Left cardiac atrium (tissue), 4 donors: ENCODE measurements around the gene CD151. TPM values are rescaled to one million over a fixed set of nuclear protein-coding genes. Genes with fewer than 3 reads are reported as not detected.

ENCODE experiments used
- ATAC-seq, 2 donors: fragments of 200-7000 bp; cut with Tn5 transposase; one replicate each; pipeline ENCODE4 v1.9.1; 2020; ENCODE audit warnings: mild to moderate bottlenecking in 2 of 2, moderate library complexity in 2 of 2
- DNase-seq: peaks from one replicate; pipeline ENCODE4 v3.0.0-alpha.2; 2020
- intact Hi-C, 2 donors: fragments of 100-400 bp; cut with DNase I; formaldehyde crosslinking; loops; one replicate each; pipeline versions ENCODE4 v1.14.1 to v1.15.1; 2022 to 2023
- total RNA-seq, 2 donors: library from RNA; stranded (reverse); fragmentation: NEBNext Ultra II Directional; extraction: Animal tissue kit (Norgen Biotek cat#: 25700); gene quantifications; one replicate each; pipeline ENCODE4 v1.2.1, GENCODE V29; 2021
- donor health status: DM: no; HTN: yes; CAD: no.
- donor health status: DM: no; HTN: yes; CAD: no; lungs with severe emphysema.
- donor health status: DM: yes; HTN: yes; CAD: no.
- donor health status: Dilated cardiomyopathy.

The CD151 gene
- total RNA-seq, 2 donors from 2014 or later = 382 to 489 TPM

DNA sequence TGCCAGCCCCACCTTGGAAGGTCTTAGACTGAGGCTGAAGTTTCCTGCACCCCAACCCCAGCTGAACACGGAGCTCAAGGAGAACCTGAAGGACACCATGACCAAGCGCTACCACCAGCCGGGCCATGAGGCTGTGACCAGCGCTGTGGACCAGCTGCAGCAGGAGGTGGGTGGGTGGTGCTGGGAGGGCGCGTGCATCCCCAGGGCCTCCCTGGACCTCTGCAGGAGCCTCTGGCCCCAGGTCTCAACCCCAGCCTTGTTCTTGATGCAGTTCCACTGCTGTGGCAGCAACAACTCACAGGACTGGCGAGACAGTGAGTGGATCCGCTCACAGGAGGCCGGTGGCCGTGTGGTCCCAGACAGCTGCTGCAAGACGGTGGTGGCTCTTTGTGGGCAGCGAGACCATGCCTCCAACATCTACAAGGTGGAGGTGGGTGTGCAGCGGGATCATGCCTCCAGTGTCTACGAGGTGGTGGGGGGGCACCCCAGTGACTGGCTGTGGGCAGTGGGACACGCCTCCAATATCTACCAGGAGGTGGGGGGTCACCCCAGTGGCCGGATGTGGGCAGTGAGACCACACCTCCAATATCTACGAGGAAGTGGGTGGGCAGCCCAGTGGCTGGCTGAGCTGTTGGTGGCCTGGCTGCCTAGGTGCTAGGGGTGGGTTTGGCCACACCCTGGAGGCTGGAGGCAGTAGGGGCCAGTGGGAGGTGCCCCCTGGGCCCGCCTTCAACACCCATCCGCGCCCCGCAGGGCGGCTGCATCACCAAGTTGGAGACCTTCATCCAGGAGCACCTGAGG lies 4.6 kb downstream of the CD151 start:
- intact Hi-C loops = no loop called here
- DNase-seq = no peak
- ATAC-seq = no peak

DNA sequence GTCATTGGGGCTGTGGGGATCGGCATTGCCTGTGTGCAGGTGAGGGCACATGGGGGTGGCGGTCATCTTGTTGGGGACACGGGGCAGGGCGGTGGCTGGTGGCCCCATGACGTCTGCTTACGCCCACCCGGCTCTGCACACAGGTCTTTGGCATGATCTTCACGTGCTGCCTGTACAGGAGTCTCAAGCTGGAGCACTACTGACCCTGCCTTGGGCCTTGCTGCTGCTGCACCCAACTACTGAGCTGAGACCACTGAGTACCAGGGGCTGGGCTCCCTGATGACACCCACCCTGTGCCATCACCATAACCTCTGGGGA lies 5.2 kb downstream of the CD151 start:
- ATAC-seq (no peak), DNase-seq (no peak)
- intact Hi-C loops = no loop called here

DNA sequence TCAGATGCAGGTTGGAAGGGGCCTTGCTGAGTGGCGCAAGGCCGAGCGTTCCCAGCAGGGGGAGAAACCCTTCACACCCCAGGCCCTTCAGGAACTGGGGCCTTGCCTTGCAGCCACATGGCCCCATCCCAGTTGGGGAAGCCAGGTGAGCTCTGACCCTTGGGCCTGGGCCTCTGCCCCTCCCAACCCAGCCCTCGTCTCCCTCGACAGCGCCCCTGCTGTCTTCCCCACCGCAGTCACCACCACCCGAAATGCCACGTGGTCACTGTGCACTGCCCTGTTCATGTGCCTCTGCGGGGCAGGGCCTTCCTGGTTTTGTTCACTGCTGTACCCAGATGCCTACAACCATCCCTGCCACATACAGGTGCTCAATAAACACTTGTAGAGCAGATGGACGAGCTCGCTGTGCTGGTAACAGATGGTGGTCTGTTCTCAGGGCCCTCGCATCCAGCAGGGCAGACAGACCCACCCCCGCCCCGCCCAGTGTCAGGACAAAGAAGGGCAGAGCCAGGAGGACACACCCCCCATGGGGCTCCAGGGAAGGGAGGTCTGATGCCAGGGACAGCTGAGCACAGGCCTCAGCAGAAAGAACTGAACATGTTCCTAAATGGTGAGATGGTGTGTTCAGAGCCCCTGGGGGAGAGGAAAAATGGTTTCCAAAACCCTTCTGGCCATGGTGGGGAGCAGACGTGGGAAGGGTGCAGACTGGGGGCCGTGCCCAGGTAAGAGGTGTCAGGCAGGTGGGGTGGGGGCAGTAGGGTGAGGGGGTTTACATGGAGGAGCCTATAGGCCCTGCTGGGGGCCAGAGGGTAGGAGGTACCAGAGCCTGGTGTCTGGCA lies 5.9 kb downstream of the CD151 start:
- DNase-seq (no peak), ATAC-seq (no peak)
- intact Hi-C loops = no loop called here

DNA sequence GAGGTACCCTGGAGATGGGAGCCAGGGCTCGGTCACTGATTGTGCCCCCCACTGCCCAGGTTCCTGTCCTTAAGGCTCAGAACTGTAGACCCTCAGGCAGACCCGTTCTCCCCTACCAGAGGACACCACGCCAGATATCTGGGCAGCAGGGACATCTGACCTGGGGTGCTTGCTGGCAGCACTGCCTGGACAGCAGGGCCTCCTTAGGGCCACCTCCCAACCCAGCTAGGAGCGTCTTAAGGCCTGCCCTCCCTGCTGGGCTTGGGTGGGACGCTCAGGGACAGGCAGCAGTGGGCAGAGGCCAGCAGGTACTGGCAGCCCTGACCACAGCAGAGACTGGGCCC lies 6.5 kb downstream of the CD151 start:
- no peak for DNase-seq
- intact Hi-C loops = no loop called here
- ATAC-seq = no peak

DNA sequence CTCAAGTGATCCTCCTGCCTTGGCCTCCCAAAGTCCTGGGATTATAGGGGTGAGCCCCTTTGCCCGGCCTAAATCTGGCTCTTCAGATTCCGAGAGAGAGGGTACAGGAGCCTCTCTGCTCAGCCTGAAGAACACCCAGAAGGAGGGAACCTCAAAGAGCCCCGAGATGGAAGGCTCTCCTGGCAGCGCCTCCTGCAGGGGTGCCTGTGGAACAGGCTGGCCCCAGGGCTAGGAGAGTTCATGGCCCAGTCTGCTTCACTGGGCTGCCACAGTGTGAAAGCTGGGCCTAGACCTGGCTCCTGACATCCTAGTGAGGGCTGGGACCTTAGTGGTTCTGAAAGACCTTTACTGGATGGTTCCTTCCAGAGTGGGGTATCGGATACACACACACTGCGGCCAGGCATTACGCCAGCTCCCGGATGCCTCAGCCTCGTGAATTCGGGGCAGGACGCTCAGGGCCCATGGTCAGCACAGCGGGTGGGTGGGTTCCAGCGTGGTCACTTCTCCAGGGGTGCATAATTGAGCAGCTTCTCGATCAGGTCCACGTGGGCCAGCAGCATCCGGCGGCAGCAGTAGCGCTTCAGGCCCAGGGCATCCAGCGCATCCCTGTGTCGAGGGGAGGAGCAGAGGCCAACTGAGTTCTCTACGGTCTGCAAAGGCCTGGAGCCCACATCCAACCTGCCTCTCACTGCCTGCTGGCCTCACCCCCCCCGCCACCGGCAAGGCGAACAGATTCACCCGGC lies 7.3 kb downstream of the CD151 start:
- intact Hi-C loops = no loop called here
- DNase-seq = no peak

DNA sequence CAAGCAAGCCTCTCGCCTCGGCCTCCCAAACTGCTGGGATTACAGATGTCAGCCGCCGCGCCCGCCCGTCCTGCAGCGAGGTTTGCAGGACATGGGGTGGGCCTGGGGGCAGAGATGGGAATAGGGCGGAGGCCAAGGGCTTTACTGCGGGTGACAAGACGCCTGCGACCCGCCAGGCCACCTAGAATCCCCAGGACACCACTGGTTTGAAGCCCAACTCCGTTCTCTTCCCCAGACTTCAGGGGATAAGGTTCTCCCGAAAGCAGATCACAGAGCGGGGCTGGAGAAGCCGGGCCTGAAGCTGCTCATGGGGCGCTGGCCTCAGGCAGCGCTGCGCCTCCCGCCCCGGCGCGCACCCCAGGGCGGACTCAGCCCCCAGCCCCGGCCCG lies 9.2 kb downstream of the CD151 start:
- DNase-seq = no peak
- peak; percentile 1 to 2 for ATAC-seq
- intact Hi-C loops = no loop called here

More for the DNA sequence above, 7.3 kb downstream of the CD151 start:
- ATAC-seq = no peak

DNA sequence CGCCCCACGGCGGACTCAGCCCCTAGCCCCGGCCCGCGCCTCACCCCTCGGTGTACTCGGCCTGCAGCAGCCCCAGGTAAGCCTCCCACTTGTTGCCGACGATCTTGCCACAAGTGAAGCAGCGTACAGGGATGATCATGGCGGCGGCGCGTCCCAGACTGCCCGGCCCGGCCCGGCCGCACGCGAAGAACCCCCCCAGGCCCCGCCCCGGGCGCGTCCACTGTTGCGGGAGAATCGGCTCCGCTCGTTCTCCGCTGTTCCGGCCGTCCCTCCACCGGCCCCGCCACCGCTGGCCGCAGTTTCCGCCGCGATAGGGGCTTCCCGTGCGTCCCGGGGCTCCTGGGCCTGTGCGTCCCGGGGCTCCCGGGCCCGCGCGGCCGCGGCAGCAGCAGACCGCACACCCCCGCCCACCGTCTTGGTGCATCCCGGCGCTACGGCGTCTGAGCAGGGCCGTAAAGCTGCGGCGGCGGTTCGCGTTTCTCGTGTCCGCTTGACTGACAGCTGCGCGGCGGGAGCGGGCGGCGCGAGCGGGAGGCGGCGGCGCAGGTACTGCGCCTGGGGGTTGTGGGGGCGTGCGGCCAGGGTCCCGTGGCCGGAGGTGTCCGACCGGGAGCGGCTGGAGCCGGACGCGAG lies 9.7 kb downstream of the CD151 start, which contains the start of the genes POLR2L and TSPAN4:
Gene POLR2L (minus strand): TSS at position 160 of the 633 bp plus-strand sequence. CDS start 21 bp downstream, at position 139.
Gene TSPAN4 (plus strand): TSS at position 483 of the 633 bp plus-strand sequence. CDS start 7,453 bp downstream, outside the sequence.
- intact Hi-C loops = no loop called here
- ATAC-seq (peak; percentile 52 to 53), DNase-seq (peak; percentile 94)

DNA sequence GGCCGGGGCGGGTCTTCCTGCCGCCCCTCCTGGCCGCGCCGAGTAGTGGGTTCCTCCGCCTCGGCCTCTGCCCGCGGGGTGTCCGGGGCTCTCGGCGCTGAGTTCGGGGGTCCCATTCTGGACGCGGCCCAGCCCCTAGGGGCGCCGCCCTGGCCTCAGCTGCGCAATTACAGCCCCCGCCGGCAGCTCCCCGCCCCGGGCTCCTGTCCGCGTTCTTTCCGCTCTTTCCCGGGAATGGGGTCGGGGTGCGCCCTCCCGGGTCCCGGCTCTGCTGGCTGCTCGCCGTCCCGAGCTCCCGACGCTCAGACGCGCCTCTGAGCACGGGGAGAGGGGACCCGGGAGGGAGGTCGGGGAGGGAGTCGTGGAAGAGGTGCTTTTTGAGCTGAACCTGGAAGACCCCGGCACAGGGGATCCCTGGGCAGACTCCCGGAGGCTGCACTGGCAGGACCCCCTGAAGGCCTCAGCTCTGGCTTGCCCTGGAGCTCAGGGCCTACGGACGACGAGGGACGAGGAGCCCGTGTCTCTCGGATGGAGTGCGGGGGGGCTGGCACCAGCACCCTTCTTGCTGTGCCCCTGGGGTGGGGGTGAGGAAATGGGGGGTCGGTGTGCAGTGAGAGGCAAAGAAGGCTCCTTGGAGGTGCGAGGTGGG lies 10.5 kb downstream of the CD151 start:
- ATAC-seq = peak; percentile 0
- DNase-seq = no peak
- intact Hi-C loops = no loop called here

DNA sequence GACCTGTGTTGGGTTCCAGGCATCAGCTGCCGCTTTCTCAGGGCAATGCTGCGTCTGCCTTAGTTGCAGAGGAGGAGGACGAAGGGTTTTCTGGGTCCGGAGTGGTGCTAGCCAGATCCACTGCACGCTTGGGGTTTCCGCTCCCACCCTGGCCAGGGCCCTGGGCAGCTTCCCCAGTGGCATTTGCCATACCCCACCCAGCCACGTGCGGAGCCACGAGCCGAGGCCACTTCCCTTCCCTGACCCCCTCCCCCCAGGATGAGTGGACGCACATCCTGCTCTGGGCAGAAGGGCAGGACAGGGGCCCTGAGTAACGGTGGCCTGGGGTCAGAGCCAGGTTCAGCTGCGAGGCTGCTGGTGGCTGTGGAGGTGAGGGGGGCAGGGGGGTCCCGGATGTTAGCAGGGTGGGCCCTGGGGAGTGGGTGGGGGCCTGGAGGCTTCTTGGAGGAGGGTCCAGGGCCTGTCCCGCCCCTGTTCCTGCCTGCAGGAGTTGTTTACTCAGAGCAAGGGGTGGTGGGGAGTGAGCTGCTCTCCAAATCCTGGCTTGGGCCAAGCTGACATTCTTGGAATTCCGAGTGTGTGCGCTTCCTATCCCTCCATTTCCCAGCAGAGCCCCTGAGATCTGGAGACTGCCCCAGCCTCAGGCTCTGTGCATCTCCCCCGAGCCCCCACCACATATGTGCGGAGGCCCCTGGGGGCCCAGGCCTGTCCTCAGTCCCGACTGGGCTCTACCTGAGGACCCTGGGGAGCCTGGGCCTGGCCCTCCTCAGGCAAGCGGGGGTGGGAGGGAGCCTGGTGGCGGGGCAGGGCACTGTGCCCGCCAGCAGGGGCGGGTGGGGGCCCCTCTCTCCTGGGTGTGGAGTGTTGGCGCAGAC lies 11.3 kb downstream of the CD151 start:
- peak; percentile 47 to 52 for ATAC-seq
- intact Hi-C loops = no loop called here
- peak; percentile 96 for DNase-seq

DNA sequence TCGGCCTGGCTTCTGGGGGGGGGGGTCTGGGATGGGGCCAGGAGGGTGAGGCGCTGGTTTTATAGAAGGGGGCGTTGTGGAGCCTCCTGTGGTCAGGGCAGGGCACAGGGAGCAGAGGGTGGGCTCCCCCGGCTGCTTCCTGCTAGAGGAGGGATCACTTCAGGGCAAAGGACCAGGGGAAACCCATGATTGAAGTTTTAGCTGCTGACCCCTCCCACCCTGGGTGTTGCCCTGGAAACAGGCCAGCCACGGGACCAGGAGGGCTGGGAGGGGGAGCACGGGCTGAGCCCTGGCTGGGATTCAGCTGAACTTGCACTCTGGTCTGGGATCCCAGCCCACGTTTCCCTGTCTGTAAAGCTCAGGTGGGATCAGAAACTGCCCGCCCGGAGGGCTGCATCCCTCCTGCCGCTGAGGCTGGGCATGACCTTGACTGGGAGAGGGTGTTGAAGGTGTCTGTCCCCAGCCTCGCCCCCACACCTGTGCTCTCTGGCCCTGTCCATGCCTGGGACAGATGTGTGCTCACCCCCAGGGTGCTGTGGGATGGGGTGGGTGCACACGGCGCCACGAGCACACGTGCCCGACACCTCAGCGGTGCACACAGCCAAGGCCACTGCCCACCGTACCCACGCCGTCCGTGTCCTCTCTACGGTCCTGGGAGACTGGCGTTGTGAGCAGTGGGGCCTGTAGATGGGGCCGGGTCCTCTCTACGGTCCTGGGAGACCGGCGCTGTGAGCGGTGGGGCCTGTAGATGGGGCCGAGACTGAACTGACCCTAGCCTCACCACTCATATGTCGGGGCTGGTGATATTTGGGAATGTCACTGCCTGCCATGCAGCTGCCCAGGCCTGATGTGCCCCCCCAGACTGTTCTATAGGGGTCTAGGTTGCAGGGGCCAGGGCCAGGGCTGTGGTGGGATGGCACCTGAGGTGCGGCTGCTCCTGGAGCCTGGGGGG lies 12.2 kb downstream of the CD151 start:
- peak; percentile 50 to 56 for ATAC-seq
- peak; percentile 92 for DNase-seq
- intact Hi-C loops = loop anchor here in 1 of 2 donors (5.0 kb wide), 1 partner anchor 207 kb away; no protein-coding TSS in a partner anchor

DNA sequence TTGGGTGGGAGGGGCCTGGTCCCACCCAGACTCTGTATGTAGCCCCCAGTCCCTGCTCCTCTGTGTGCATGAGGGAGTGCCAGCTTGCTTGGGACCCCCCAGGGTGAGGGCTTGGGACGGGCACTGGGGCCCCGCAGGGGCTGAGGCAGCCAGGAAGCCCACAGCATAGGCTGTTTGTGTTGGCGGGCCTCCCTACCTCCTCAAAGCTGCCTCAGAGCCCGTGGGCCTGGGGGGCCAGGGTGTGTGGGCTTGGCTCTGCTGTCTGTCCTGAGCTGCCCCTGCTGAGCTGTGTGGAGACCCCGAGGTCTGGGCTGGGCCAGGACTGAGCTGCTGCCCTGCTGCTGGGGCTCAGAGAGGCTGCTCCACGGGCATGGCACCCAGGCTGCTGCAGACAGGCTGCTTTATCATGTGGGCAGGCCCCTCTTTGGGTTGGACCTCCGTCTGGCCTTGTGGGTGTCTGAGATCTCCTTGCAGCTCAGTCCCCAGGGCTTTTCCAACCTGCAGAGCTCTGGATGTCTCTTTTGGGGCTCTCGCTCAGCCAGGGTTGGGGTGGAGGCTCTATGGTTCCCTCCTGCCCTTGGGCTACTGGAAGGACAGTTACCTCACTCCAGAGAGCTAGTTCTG lies 13.2 kb downstream of the CD151 start:
- intact Hi-C loops = loop anchor here in 1 of 2 donors (5.0 kb wide), 1 partner anchor 206 kb away; no protein-coding TSS in a partner anchor
- DNase-seq (no peak), ATAC-seq (no peak)

DNA sequence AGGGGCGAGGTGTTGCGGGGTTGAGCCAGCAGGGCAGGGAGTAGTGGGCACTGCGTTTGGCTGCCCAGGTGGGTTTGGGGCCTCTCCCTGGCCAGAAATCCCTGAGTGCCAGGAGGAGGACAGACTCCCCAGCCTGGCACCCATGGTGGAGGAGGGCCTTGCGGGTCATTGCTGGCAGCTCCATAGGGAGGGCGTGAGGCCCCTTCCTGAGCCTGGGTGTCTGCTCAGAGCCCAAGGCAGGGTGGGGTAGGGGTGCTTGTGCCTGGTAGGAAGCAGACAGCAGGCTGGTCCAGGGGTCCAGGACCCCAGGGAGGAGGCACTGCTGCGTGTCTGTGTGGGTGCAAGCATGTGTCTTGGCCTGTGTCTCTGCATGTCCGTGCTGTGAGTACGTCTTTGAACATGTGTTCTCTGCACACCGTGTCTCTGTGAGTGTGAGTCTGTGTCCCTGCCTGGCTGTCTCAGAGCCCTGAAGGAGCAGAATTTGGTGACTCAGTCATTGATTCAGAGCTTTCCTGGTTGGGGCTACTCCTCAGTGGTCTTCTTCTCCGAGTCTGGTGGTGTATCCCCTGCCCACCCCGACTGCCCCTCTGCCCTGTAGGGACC lies 13.8 kb downstream of the CD151 start:
- DNase-seq = no peak
- no peak for ATAC-seq
- intact Hi-C loops = loop anchor here in 1 of 2 donors (5.0 kb wide), 1 partner anchor 206 kb away; no protein-coding TSS in a partner anchor

DNA sequence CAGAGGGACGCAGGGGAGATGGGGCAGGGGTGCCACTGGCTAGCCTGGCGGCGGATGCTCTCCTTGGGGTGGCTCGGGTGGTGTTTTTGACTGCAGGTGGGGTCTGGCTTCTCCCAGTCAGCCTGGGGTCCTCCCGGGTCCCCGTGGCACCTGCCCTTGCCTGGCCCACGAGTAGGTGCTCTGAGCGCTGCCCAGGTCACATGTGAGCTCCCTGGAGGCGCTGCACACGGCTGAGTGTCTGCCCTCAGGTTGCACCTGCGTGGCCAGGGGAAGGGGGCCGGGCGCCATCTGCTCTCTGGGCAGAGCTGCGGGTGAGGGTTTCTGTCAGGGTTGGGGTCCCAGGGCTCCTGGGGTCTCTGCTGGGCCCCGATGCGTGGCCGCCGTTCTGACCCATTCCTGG lies 15.1 kb downstream of the CD151 start:
- DNase-seq (no peak), ATAC-seq (no peak)
- intact Hi-C loops = loop anchor here in 1 of 2 donors (5.0 kb wide), 1 partner anchor 204 kb away; no protein-coding TSS in a partner anchor

DNA sequence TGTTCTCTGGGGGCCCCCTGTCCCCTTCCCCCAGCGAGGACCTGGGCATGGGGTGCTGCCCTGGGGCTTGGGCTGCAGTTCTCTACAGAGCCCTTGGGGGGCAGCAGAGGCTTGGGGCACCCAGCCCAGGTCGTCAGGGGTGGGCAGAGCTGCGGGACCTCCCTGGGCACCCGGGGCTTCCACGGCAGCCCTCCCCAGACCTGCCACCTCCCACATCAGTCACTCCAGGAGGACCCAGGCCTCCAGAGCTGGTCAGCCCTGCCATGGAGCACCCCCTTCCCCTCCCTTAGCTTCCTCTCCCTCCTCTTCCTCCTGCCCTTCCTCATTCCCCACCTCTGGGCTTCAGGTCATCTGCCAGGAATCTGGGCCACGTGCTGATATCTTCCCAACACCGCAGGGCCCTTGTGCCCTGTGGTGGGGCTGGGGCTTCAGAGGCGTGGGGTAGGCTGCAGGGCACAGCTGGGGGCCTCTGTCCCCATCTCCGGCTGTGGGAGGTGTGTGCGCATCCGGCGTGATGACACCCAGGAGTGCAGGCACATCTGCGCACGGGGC lies 15.7 kb downstream of the CD151 start:
- intact Hi-C loops = loop anchor here in 1 of 2 donors (5.0 kb wide), 1 partner anchor 204 kb away; no protein-coding TSS in a partner anchor
- ATAC-seq (peak in 1 of 2 donors; percentile 11), DNase-seq (peak; percentile 67)
